Neural cell (in vitro differentiated cells): Measurements from ENCODE around the gene NACC1.

Experiments used
- EP300 ChIP-seq: fragments of 450-650 bp; conservative IDR thresholded peaks from 2 replicates; pipeline ENCODE4 v1.6.1; 2014; ENCODE audit warnings: antibody characterized with exemption, mild to moderate bottlenecking, moderate library complexity; ENCODE audit not compliant: poor library complexity, severe bottlenecking
- EZH2 ChIP-seq: fragments of 200-600, 300-800 bp; shearing (Covaris generic), sonication (generic); IDR thresholded peaks from 2 replicates; pipeline ENCODE4 v1.6.1; 2014; ENCODE audit warnings: antibody characterized with exemption, low read length, borderline replicate concordance, mild to moderate bottlenecking; ENCODE audit not compliant: insufficient read depth, poor library complexity, severe bottlenecking
- MXI1 ChIP-seq: fragments of 450-650 bp; conservative IDR thresholded peaks from 2 replicates; pipeline ENCODE4 v1.6.1; 2014; ENCODE audit warnings: antibody characterized with exemption, mild to moderate bottlenecking; ENCODE audit not compliant: poor library complexity, severe bottlenecking
- POLR2AphosphoS5 ChIP-seq: IDR thresholded peaks from 2 replicates; pipeline ENCODE4 v1.6.1; 2012
- RAD21 ChIP-seq: fragments of 450-650 bp; conservative IDR thresholded peaks from 2 replicates; pipeline ENCODE4 v1.6.1; 2014; ENCODE audit warnings: antibody characterized with exemption, mild to moderate bottlenecking, moderate library complexity
- TF ChIP-seq, protein P1 (sequence below): IDR thresholded peaks from 2 replicates; pipeline ENCODE4 v1.6.1; 2012; ENCODE audit warnings: borderline replicate concordance
- TF ChIP-seq, protein P2 (sequence below): fragments of 450-650 bp; IDR thresholded peaks from 2 replicates; pipeline ENCODE4 v1.5.1; 2014; ENCODE audit warnings: antibody characterized with exemption, mild to moderate bottlenecking, moderate library complexity; ENCODE audit not compliant: poor library complexity, severe bottlenecking

GRCh38 chr19:13097033-13097462, 21.0 kb upstream of the NACC1 start:
- TF ChIP-seq EZH2 (no peak), POLR2AphosphoS5 (peak; percentile 76), MXI1 (no peak), EP300 (no peak), RAD21 (no peak)
- TF ChIP-seq, protein P1, sequence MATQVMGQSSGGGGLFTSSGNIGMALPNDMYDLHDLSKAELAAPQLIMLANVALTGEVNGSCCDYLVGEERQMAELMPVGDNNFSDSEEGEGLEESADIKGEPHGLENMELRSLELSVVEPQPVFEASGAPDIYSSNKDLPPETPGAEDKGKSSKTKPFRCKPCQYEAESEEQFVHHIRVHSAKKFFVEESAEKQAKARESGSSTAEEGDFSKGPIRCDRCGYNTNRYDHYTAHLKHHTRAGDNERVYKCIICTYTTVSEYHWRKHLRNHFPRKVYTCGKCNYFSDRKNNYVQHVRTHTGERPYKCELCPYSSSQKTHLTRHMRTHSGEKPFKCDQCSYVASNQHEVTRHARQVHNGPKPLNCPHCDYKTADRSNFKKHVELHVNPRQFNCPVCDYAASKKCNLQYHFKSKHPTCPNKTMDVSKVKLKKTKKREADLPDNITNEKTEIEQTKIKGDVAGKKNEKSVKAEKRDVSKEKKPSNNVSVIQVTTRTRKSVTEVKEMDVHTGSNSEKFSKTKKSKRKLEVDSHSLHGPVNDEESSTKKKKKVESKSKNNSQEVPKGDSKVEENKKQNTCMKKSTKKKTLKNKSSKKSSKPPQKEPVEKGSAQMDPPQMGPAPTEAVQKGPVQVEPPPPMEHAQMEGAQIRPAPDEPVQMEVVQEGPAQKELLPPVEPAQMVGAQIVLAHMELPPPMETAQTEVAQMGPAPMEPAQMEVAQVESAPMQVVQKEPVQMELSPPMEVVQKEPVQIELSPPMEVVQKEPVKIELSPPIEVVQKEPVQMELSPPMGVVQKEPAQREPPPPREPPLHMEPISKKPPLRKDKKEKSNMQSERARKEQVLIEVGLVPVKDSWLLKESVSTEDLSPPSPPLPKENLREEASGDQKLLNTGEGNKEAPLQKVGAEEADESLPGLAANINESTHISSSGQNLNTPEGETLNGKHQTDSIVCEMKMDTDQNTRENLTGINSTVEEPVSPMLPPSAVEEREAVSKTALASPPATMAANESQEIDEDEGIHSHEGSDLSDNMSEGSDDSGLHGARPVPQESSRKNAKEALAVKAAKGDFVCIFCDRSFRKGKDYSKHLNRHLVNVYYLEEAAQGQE: no peak
- TF ChIP-seq, protein P2, sequence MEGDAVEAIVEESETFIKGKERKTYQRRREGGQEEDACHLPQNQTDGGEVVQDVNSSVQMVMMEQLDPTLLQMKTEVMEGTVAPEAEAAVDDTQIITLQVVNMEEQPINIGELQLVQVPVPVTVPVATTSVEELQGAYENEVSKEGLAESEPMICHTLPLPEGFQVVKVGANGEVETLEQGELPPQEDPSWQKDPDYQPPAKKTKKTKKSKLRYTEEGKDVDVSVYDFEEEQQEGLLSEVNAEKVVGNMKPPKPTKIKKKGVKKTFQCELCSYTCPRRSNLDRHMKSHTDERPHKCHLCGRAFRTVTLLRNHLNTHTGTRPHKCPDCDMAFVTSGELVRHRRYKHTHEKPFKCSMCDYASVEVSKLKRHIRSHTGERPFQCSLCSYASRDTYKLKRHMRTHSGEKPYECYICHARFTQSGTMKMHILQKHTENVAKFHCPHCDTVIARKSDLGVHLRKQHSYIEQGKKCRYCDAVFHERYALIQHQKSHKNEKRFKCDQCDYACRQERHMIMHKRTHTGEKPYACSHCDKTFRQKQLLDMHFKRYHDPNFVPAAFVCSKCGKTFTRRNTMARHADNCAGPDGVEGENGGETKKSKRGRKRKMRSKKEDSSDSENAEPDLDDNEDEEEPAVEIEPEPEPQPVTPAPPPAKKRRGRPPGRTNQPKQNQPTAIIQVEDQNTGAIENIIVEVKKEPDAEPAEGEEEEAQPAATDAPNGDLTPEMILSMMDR: no peak
